A204.1 (cell line): Measurements from ENCODE around the gene MRPL28.
"Not testable (repeated sequence)": the region's sequence is repeated elsewhere in the genome, so short reads cannot be mapped to it uniquely, and the experiment has no call there.

ENCODE experiments used
- FAIRE-seq: peaks from 2 replicates; lab custom pipeline; 2012; peaks lifted over from hg19 to GRCh38; lab: Jason Lieb, UNC

Gene MRPL28

DNA sequence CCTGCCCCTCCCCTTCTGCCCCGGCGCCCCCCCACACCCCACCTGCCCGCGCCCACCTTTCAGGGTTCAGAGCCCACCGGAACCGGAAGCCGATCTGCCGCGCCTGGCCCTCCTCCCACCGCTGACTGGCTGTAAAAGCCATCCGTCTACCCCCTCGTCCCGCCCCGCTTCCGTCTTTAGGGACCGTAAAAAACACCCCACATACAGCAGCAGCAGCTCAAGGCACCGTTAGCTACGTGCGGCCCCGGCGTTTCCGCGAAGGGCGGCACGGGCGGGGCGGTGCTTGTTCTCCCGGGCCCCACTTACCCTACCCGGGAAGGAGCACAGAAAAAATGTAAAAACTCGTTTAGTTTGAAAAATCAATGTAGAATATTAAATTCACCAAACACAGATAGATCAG is at the start of gene MRPL28:
Gene MRPL28, minus strand, starts transcription at position 96 of the 400 bp plus-strand sequence. CDS start 320 bp downstream, outside the sequence.
- peak; percentile 89 for FAIRE-seq

GRCh38 chr16:415170-415498 is 44.8 kb upstream of the MRPL28 start:
- FAIRE-seq: not testable (repeated sequence)

GRCh38 chr16:414395-415169 is 44.2 kb upstream of the MRPL28 start:
- no peak for FAIRE-seq

- no peak for FAIRE-seq
Measured at GRCh38 chr16:411576-412265, 41.4 kb upstream of the MRPL28 start.

DNA sequence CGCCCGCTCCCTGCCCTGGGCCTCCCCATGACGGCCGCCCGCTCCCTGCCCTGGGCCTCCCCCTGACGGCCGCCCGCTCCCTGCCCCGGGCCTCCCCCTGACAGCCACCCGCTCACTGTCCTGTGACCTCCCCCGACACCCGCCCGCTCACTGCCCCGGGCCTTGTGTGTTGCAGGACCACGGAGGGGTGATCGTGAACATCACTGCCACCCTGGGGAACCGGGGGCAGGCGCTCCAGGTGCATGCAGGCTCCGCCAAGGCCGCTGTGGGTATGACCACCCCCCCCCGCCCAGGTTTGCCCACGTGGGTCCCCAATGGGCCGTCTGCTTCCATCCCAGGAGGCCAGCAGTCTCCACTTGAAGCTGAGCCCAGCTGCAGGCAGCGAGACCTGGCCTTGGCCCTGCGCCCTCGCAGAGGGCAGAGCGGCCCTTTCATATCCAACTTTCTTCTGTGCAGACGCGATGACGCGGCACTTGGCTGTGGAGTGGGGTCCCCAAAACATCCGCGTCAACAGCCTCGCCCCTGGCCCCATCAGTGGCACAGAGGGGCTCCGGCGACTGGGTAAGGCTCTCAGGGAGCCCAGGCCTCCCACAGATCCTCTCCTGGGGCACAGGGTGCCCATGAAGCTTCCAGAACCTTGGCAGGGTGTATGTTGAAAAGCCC is 40.3 kb upstream of the MRPL28 start:
- no peak for FAIRE-seq

GRCh38 chr16:407253-407652 is 36.9 kb upstream of the MRPL28 start:
- FAIRE-seq: no peak

- no peak for FAIRE-seq
Measured at GRCh38 chr16:405548-406506, 35.5 kb upstream of the MRPL28 start.

DNA sequence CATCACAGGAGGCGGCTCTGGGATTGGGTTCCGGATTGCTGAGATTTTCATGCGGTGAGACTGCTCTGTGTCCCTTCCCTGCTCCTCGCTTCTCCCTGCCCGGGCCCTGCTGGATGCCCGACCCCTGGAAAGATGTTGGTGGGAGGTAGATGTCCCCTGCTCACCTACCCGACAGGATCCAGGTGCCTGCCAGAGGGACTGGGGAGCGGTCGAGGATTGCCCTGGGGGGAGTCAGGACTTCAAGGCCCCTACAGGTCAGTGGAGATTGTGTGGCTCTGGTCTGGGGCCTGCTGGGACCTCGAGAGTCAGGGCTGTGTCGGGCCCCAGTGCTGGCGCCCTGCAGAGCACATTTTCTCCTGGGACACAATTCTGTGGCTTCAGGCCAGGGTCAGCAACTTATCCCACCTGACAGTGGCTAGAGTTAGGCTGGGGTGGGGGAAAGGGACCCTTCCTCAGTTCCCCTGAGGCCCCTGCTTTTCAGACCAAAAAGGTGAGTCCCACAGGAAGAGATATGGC is 34.7 kb upstream of the MRPL28 start:
- no peak for FAIRE-seq

DNA sequence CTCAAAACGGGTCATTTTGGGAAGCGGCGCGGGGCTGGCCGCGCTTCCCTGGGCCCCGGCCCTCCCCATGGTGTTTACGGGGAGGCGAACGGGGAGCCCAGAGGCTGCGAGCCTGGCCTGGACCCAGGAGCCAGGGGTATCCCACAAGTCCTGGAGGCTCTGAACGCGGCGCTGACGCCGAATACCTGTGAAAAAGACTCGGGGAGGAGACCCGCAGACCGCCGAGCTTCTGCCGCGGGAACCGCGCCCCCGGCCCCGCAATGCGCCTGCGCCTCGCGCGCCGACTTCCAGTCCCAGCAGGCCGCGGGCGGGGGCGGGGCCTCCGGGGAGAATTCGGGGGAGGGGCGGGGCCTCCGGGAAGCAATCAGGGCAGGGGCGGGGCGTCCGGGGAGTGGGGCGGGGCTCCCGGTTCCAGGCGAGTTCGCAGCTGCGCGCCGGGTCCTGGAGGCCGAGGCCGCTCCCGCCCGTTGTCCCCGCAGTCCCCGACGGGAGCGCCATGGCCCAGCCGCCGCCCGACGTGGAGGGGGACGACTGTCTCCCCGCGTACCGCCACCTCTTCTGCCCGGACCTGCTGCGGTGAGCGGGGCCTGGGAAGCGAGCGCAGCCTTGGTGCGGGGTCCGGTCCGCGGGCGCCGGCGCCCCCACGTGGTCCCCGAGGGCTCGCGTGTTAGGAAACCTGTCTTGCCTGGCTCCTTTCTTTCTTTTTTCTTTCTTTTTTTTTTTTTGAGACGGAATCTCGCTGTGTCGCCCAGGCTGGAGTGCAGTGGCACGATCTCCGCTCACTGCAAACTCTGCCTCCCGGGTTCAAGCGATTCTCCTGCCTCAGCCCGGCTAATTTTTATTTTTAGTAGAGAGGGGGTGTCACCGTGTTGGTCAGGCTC is 31.4 kb upstream of the MRPL28 start, which contains the start of gene DECR2:
Gene DECR2, plus strand, starts transcription at position 418 of the 881 bp plus-strand sequence. Its CDS starts 79 bp downstream, at position 497.
- FAIRE-seq: no peak

GRCh38 chr16:400061-400591 is 29.8 kb upstream of the MRPL28 start:
- FAIRE-seq: no peak

DNA sequence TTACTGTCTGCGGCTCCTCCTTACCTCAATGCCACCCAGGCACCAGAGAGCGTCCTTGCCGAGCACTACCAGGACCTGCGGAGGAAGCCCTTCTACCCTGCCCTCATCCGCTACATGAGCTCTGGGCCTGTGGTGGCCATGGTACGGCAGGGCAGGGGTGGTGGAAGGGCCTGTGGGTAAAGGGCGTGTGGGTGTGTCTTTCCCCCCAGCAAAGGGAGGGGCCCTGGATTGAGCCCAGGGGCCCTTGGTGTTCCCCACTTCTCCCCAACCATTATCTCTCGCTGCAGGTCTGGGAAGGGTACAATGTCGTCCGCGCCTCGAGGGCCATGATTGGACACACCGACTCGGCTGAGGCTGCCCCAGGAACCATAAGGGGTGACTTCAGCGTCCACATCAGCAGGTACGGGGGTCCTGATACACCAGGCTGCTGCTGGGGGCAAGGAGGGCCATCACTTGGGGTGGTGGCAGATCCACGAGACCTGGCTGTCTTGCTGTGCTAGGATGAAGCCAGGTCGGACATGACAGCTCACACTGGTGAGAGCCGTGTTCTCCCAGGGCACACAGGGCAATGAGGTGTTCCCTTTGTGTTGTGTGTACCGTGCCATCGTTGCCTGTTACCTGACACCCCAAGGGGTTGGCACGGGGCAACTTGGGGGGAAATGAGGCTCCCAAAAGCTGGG is 29.1 kb upstream of the MRPL28 start:
- FAIRE-seq: no peak

- no peak for FAIRE-seq
Measured at GRCh38 chr16:398561-399339, 28.4 kb upstream of the MRPL28 start.

- FAIRE-seq: no peak
Measured at GRCh38 chr16:397736-398332, 27.5 kb upstream of the MRPL28 start.

GRCh38 chr16:397135-397661 is 26.9 kb upstream of the MRPL28 start, which contains the start of gene NME4:
Gene NME4 (plus strand): TSS chr16:397199. CDS start chr16:397223, 24 bp downstream.
- FAIRE-seq: no peak

- no peak for FAIRE-seq
Measured at GRCh38 chr16:396605-397004, 26.3 kb upstream of the MRPL28 start.

GRCh38 chr16:396199-396598 is 25.9 kb upstream of the MRPL28 start:
- FAIRE-seq: no peak

- no peak for FAIRE-seq
Measured at GRCh38 chr16:392450-393030, 22.2 kb upstream of the MRPL28 start.

GRCh38 chr16:391885-392335 is 21.6 kb upstream of the MRPL28 start:
- FAIRE-seq: no peak
